IMR-90 (cell line): Measurements from ENCODE around the gene RYR3. TPM values are rescaled to one million over a fixed set of nuclear protein-coding genes. Genes with fewer than 3 reads are reported as not detected.

Experiments used
- ATAC-seq: fragments of 200-7000 bp; cut with Tn5 transposase; 2 replicates; pipeline ENCODE4 v1.9.1; 2020; ENCODE audit warnings: low read depth, mild to moderate bottlenecking, moderate library complexity
- BruUV-seq: library from RNA; stranded (reverse); fragments of 400-500 nt; replicated peaks from 2 replicates; lab custom pipeline; 2021; lab: Mats Ljungman, UMichigan
- CTCF ChIA-PET: fragments of 300-600 bp; formaldehyde crosslinking; extraction: SDS; loops from one replicate; lab custom pipeline; 2021; ENCODE audit warnings: antibody characterized with exemption; lab: Yijun Ruan, JAX
- POLR2A ChIA-PET: fragments of 300-600 bp; sonication (Branson Sonifier 250); formaldehyde crosslinking; loops from one replicate; lab custom pipeline; 2022; ENCODE audit warnings: antibody characterized with exemption; ENCODE audit not compliant: unreplicated experiment; lab: Charles Lee
- DNase-seq: peaks from one replicate; pipeline ENCODE4 v3.0.0; 2013
- H2AFZ ChIP-seq: replicated peaks from 2 replicates; pipeline ENCODE3; 2013; ENCODE audit warnings: low read length, mild to moderate bottlenecking; ENCODE audit not compliant: poor library complexity
- H2AK5ac ChIP-seq: 2 replicates; pipeline ENCODE4 v1.6.1; 2013; ENCODE audit warnings: low read depth, low read length, inconsistent platforms
- H2AK9ac ChIP-seq: replicated peaks from 2 replicates; pipeline ENCODE3; 2013; ENCODE audit warnings: mild to moderate bottlenecking, low read depth, low read length, moderate library complexity; ENCODE audit not compliant: poor library complexity
- H2BK120ac ChIP-seq: 2 replicates; pipeline ENCODE4 v1.6.1; 2013; ENCODE audit warnings: low read depth, low read length, inconsistent platforms
- H2BK15ac ChIP-seq: 3 replicates; pipeline ENCODE4 v1.6.1; 2013; ENCODE audit warnings: low read depth, low read length, inconsistent platforms
- H2BK20ac ChIP-seq: 2 replicates; pipeline ENCODE4 v1.6.1; 2013; ENCODE audit warnings: low read depth, mild to moderate bottlenecking, inconsistent platforms, low read length, moderate library complexity
- H2BK5ac ChIP-seq: 2 replicates; pipeline ENCODE4 v1.6.1; 2013; ENCODE audit warnings: mild to moderate bottlenecking, low read depth, low read length, inconsistent platforms; ENCODE audit not compliant: poor library complexity, severe bottlenecking
- H3K14ac ChIP-seq: replicated peaks from 2 replicates; pipeline ENCODE4 v1.6.1; 2013; ENCODE audit warnings: low read depth, low read length, inconsistent platforms
- H3K18ac ChIP-seq: 2 replicates; pipeline ENCODE4 v1.6.1; 2013; ENCODE audit warnings: low read depth, low read length, control low read depth
- H3K23ac ChIP-seq: 2 replicates; pipeline ENCODE4 v1.6.1; 2013; ENCODE audit warnings: low read depth, low read length, inconsistent platforms
- H3K27ac ChIP-seq: 2 replicates; pipeline ENCODE4 v1.5.1; 2013; ENCODE audit warnings: mild to moderate bottlenecking, control low read depth, low read length; ENCODE audit not compliant: insufficient read depth
- H3K27me3 ChIP-seq: 2 replicates; pipeline ENCODE4 v1.6.1; 2013; ENCODE audit warnings: low read length; ENCODE audit not compliant: control insufficient read depth, insufficient read depth
- H3K36me3 ChIP-seq: 2 replicates; pipeline ENCODE4 v1.6.1; 2013; ENCODE audit warnings: low read length, mixed read lengths; ENCODE audit not compliant: control insufficient read depth, insufficient read depth
- H3K4ac ChIP-seq: 2 replicates; pipeline ENCODE4 v1.6.1; 2013; ENCODE audit warnings: low read depth, low read length, inconsistent platforms
- H3K4me1 ChIP-seq: 2 replicates; pipeline ENCODE4 v1.6.1; 2013; ENCODE audit warnings: low read length, mixed read lengths; ENCODE audit not compliant: control insufficient read depth, insufficient read depth
- H3K4me2 ChIP-seq: 2 replicates; pipeline ENCODE4 v1.6.1; 2013; ENCODE audit warnings: low read depth, mild to moderate bottlenecking, control low read depth, low read length, moderate library complexity
- H3K4me3 ChIP-seq: 2 replicates; pipeline ENCODE4 v1.5.1; 2013; ENCODE audit warnings: low read depth, mild to moderate bottlenecking, control low read depth, low read length, moderate library complexity; ENCODE audit not compliant: insufficient read depth
- H3K56ac ChIP-seq: 2 replicates; pipeline ENCODE4 v1.6.1; 2013; ENCODE audit warnings: low read length, inconsistent platforms; ENCODE audit not compliant: insufficient read depth; ENCODE audit errors: extremely low read depth
- H3K79me1 ChIP-seq, 2 experiments: 2 replicates each; pipeline ENCODE4 v1.6.1; 2013; ENCODE audit warnings: low read length in 2 of 2, inconsistent platforms in 1 of 2, low read depth in 1 of 2
- H3K9ac ChIP-seq: 2 replicates; pipeline ENCODE4 v1.6.1; 2013; ENCODE audit warnings: low read depth, low read length, control low read depth
- H3K9me1 ChIP-seq: 2 replicates; pipeline ENCODE4 v1.6.1; 2013; ENCODE audit warnings: low read length, inconsistent platforms; ENCODE audit not compliant: insufficient read depth
- H3K9me3 ChIP-seq: 2 replicates; pipeline ENCODE4 v1.6.1; 2013; ENCODE audit warnings: low read length; ENCODE audit not compliant: control insufficient read depth, insufficient read depth
- H4K20me1 ChIP-seq: 2 replicates; pipeline ENCODE4 v1.6.1; 2013; ENCODE audit warnings: low read length, inconsistent platforms; ENCODE audit not compliant: insufficient read depth
- H4K5ac ChIP-seq: 2 replicates; pipeline ENCODE4 v1.6.1; 2013; ENCODE audit warnings: mild to moderate bottlenecking, low read depth, low read length, control low read depth
- H4K8ac ChIP-seq, 2 experiments: 2 replicates each; pipeline ENCODE4 v1.6.1; 2013; ENCODE audit warnings: low read depth in 2 of 2, low read length in 2 of 2, control low read depth in 1 of 2, inconsistent platforms in 1 of 2
- H4K91ac ChIP-seq: 2 replicates; pipeline ENCODE4 v1.6.1; 2013; ENCODE audit warnings: low read depth, low read length, inconsistent platforms; ENCODE audit not compliant: insufficient read depth
- BHLHE40 ChIP-seq: fragments of 150-350 bp; IDR thresholded peaks from 2 replicates; pipeline ENCODE4 v1.6.1; 2016; ENCODE audit warnings: mild to moderate bottlenecking, low read depth, low read length
- CEBPB ChIP-seq: IDR thresholded peaks from 2 replicates; pipeline ENCODE4 v1.6.1; 2012; ENCODE audit warnings: low read depth, low read length, improper control_type of control experiment
- CHD1 ChIP-seq: IDR thresholded peaks from 2 replicates; pipeline ENCODE4 v1.6.1; 2012; ENCODE audit warnings: low read depth, low read length, improper control_type of control experiment
- CTCF ChIP-seq: conservative IDR thresholded peaks from 2 replicates; pipeline ENCODE4 v1.5.1; 2012; ENCODE audit warnings: mild to moderate bottlenecking, low read depth, low read length, improper control_type of control experiment
- FOS ChIP-seq: fragments of 150-350 bp; IDR thresholded peaks from 2 replicates; pipeline ENCODE4 v1.6.1; 2016; ENCODE audit warnings: low read depth, low read length
- MAFK ChIP-seq: IDR thresholded peaks from 2 replicates; pipeline ENCODE4 v1.6.1; 2012; ENCODE audit warnings: low read depth, low read length, improper control_type of control experiment
- MAZ ChIP-seq: IDR thresholded peaks from 2 replicates; pipeline ENCODE4 v1.6.1; 2012; ENCODE audit warnings: low read depth, mild to moderate bottlenecking, low read length, improper control_type of control experiment, moderate library complexity, borderline replicate concordance
- MXI1 ChIP-seq: IDR thresholded peaks from 2 replicates; pipeline ENCODE4 v1.6.1; 2012; ENCODE audit warnings: low read depth, mild to moderate bottlenecking, low read length, moderate library complexity, borderline replicate concordance
- NFE2L2 ChIP-seq: fragments of 150-350 bp; IDR thresholded peaks from 2 replicates; pipeline ENCODE4 v1.6.1; 2016; ENCODE audit warnings: low read depth, mild to moderate bottlenecking, low read length
- RAD21 ChIP-seq: IDR thresholded peaks from 2 replicates; pipeline ENCODE4 v1.6.1; 2012; ENCODE audit warnings: low read length, improper control_type of control experiment
- RFX5 ChIP-seq: IDR thresholded peaks from 2 replicates; pipeline ENCODE4 v1.8.0; 2012; ENCODE audit warnings: low read depth, mild to moderate bottlenecking, low read length, moderate library complexity
- SMC3 ChIP-seq: fragments of 150-350 bp; IDR thresholded peaks from 2 replicates; pipeline ENCODE4 v1.6.1; 2016; ENCODE audit warnings: low read depth, mild to moderate bottlenecking, antibody characterized with exemption, low read length, moderate library complexity
- WGBS, 2 experiments: methylation state at CpG; one replicate each; pipeline versions ENCODE4 v1.1.5 to v1.1.7; 2013; ENCODE audit warnings: missing lambda C conversion rate in 2 of 2; ENCODE audit not compliant: insufficient read length in 1 of 2; ENCODE audit errors: extremely low coverage in 2 of 2; 5-methylcytosine and 5-hydroxymethylcytosine counted together
- dilution Hi-C: fragments of 300-500 bp; cut with HindIII; formaldehyde crosslinking; loops from one replicate; pipeline ENCODE4 v1.14.3; 2018; ENCODE audit warnings: low sequenced_read_pairs; ENCODE audit not compliant: unreplicated experiment
- in situ Hi-C: fragments of 300-500 bp; cut with MboI; formaldehyde crosslinking; loops from 3 replicates; pipeline ENCODE4 v1.14.3; 2019; ENCODE audit warnings: low sequenced_read_pairs, inconsistent platforms, mixed read lengths
- intact Hi-C: fragments of 100-400 bp; cut with micrococcal nuclease; formaldehyde crosslinking; loops from 2 replicates; pipeline ENCODE4 v1.10.0; 2022
- polyA plus RNA-seq, 3 experiments: library from polyadenylated mRNA; depleted of rRNA; stranded (reverse); fragments of >200 nt; gene quantifications; 2 replicates each; pipeline ENCODE4 v1.2.3, GENCODE V29; 2012; ENCODE audit warnings: low replicate concordance in 1 of 3
- total RNA-seq: library from RNA; depleted of rRNA; stranded (reverse); fragments of >200 nt; gene quantifications from 2 replicates; pipeline ENCODE4 v1.2.3, GENCODE V29; 2012
- TF ChIP-seq, protein P1 (sequence below): fragments of 150-350 bp; IDR thresholded peaks from 2 replicates; pipeline ENCODE4 v1.6.1; 2017; ENCODE audit warnings: mild to moderate bottlenecking, antibody characterized with exemption, low read length, low read depth

RYR3 gene
- total and polyA plus RNA-seq, 2 of the 4 experiments (the other 2 are of a cell fraction), result 0.18 TPM; not detected in 1

GRCh38 chr15:33587773-33588172 lies 277.0 kb downstream of the RYR3 start:
- DNase-seq, result no peak
- Histone ChIP-seq H3K27me3 (no peaks in the 10 kb centered on the region), H4K91ac (no peak overlapping the region), H3K36me3 (no peaks in the 10 kb centered on the region), H3K9me1 (no peaks in the 10 kb centered on the region), H3K4me3 (no peak overlapping the region), H2BK5ac (no peak overlapping the region), H3K23ac (no peak overlapping the region), H3K4me1 (no peaks in the 10 kb centered on the region), H3K4me2 (no peak overlapping the region), H3K56ac (no peak overlapping the region), H3K18ac (no peak overlapping the region), H2AK9ac (no peak overlapping the region), H4K8ac (no peak overlapping the region), H3K9me3 (no peaks in the 10 kb centered on the region), H2AFZ (no peak overlapping the region), H3K14ac (no peak overlapping the region), H3K4ac (no peak overlapping the region), H2BK120ac (no peak overlapping the region), H2BK20ac (no peak overlapping the region), H4K5ac (no peak overlapping the region), H2AK5ac (no peak overlapping the region), H4K20me1 (no peaks in the 10 kb centered on the region), H3K9ac (no peak overlapping the region), H3K27ac (no peak overlapping the region), H3K79me1 (no peaks in the 10 kb centered on the region), H2BK15ac (no peak overlapping the region)
- WGBS, 2 experiments, result 63% methylated on average over 1 of the region's 2 CpGs; no CpG with 5 or more reads in 1 of the 2 experiments
- no TSS peak for BruUV-seq
- intact Hi-C loops (no loop called here), in situ Hi-C loops (no loop called here), dilution Hi-C loops (no loop called here)
- ChIA-PET CTCF (no interaction called here), POLR2A (no interaction called here)
- TF ChIP-seq MXI1, result no peak
- TF ChIP-seq MAZ, result no peak
- TF ChIP-seq NFE2L2, result no peak
- TF ChIP-seq CEBPB, result no peak
- TF ChIP-seq RAD21, result no peak
- TF ChIP-seq, protein P1, sequence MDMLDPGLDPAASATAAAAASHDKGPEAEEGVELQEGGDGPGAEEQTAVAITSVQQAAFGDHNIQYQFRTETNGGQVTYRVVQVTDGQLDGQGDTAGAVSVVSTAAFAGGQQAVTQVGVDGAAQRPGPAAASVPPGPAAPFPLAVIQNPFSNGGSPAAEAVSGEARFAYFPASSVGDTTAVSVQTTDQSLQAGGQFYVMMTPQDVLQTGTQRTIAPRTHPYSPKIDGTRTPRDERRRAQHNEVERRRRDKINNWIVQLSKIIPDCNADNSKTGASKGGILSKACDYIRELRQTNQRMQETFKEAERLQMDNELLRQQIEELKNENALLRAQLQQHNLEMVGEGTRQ, result no peak
- TF ChIP-seq CHD1, result no peak
- TF ChIP-seq SMC3, result no peak
- TF ChIP-seq CTCF, result no peak
- TF ChIP-seq BHLHE40, result no peak
- no peak for TF ChIP-seq RFX5
- TF ChIP-seq FOS, result no peak
- TF ChIP-seq MAFK, result no peak
- ATAC-seq, result no peak
